CD4-positive, alpha-beta T cell (primary cell): ENCODE data around the gene TRPC4AP. TPM values are rescaled to one million over a fixed set of nuclear protein-coding genes. Genes with fewer than 3 reads are reported as not detected.

Experiments
- ATAC-seq: fragments of 200-7000 bp; cut with Tn5 transposase; one replicate; pipeline ENCODE4 v1.10.0; 2022; ENCODE audit warnings: mild to moderate bottlenecking; ENCODE audit not compliant: poor library complexity
- CTCF ChIA-PET: fragments of 350-600 bp; sonication (Branson Sonifier 250); formaldehyde crosslinking; loops from one replicate; lab custom pipeline; 2021; ENCODE audit warnings: antibody characterized with exemption, inconsistent platforms; lab: Charles Lee
- POLR2A ChIA-PET: fragments of 350-600 bp; sonication (Branson Sonifier 250); formaldehyde crosslinking; loops from one replicate; lab custom pipeline; 2021; ENCODE audit warnings: antibody characterized with exemption, inconsistent platforms; lab: Charles Lee
- DNase-seq, 14 experiments: peaks; one replicate each; pipeline ENCODE4 v3.0.0-alpha.2; 2013 to 2020; ENCODE audit warnings: mixed read lengths in 2 of 14
- H3K27ac ChIP-seq, 2 donors: one replicate each; pipeline versions ENCODE4 v1.5.1 to v1.7.0; 2013; ENCODE audit warnings: low read length in 2 of 2, low read depth in 1 of 2, mild to moderate bottlenecking in 1 of 2
- H3K27me3 ChIP-seq, 2 experiments: 1 replicate in 1 of 2; 2 replicates in 1 of 2; pipeline versions ENCODE4 v1.6.1 to v1.7.0; 2013; ENCODE audit warnings: low read length in 2 of 2, control low read depth in 1 of 2, mild to moderate bottlenecking in 1 of 2, moderate library complexity in 1 of 2; ENCODE audit not compliant: insufficient read depth in 2 of 2, control insufficient read depth in 1 of 2
- H3K36me3 ChIP-seq: one replicate; pipeline ENCODE4 v1.6.1; 2013; ENCODE audit warnings: low read length, control low read depth; ENCODE audit not compliant: insufficient read depth
- H3K4me1 ChIP-seq: one replicate; pipeline ENCODE4 v1.6.1; 2013; ENCODE audit warnings: low read length, control low read depth; ENCODE audit not compliant: insufficient read depth
- H3K4me3 ChIP-seq: one replicate; pipeline ENCODE4 v1.5.1; 2013; ENCODE audit warnings: mild to moderate bottlenecking, low read length, moderate library complexity
- H3K9me3 ChIP-seq, 2 experiments: 1 replicate in 1 of 2; 2 replicates in 1 of 2; pipeline versions ENCODE4 v1.6.1 to v1.7.0; 2013; ENCODE audit warnings: low read length in 2 of 2, mild to moderate bottlenecking in 2 of 2, control low read depth in 1 of 2, moderate library complexity in 1 of 2; ENCODE audit not compliant: control insufficient read depth in 1 of 2, insufficient read depth in 1 of 2
- H3K27ac Mint-ChIP-seq: one replicate; pipeline ENCODE4 v1.8.0; 2020; ENCODE audit warnings: mixed read lengths
- H3K27me3 Mint-ChIP-seq: one replicate; pipeline ENCODE4 v1.8.0; 2021; ENCODE audit warnings: mixed read lengths
- H3K36me3 Mint-ChIP-seq: one replicate; pipeline ENCODE4 v1.8.0; 2021; ENCODE audit warnings: low read depth, mixed read lengths
- H3K4me1 Mint-ChIP-seq: one replicate; pipeline ENCODE4 v1.8.0; 2021; ENCODE audit warnings: low read depth, mixed read lengths
- H3K4me3 Mint-ChIP-seq: one replicate; pipeline ENCODE4 v1.8.0; 2020; ENCODE audit warnings: mild to moderate bottlenecking, mixed read lengths
- H3K9me3 Mint-ChIP-seq: one replicate; pipeline ENCODE4 v1.8.0; 2020; ENCODE audit warnings: mixed read lengths
- intact Hi-C, 2 experiments: fragments of 100-400 bp; cut with DNase I in 1 of 2; cut with micrococcal nuclease in 1 of 2; formaldehyde crosslinking; loops; one replicate each; pipeline versions ENCODE4 v1.15.1 to v1.9.0; 2023 to 2025; cut with DNase I, micrococcal nuclease
- total RNA-seq, 174 experiments: library from RNA in 2 of 174; stranded (reverse) in 2 of 174; gene quantifications; one replicate each; pipeline ENCODE4 v1.2.3 and lab custom pipeline; 2021 to 2026
- TF ChIP-seq, protein P1 (sequence below): fragments of 200-600 bp; IDR thresholded peaks from one replicate; pipeline ENCODE4 v1.8.0; 2022; ENCODE audit warnings: antibody characterized with exemption, mild to moderate bottlenecking

TRPC4AP gene
- total RNA-seq, 2 experiments from 2014 or later, result 56.3 to 60.6 TPM

DNA sequence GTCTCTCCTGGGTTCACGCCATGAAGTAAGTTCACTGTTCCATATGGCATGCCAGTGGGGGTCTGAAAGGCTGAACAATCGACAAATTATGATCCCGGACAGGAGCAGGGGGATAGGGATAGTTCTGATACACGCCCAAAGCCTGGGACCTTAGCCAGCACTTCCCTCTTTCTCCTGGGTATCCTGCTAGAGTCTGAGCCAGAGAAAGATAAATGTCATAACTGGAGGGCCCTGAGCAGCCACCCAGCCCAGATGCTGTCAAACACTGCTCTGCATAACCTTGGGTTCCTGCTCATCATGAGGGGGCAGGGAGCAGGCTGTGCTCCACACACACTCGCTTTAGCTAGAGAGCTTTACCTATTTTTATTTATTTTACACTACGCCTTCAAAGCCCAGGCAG, 42.3 kb upstream of the TRPC4AP start:
- H3K4me3 ChIP-seq, result no peak overlapping the region
- Mint-ChIP-seq H3K27me3 (no peaks in the 10 kb centered on the region), H3K4me1 (no peaks in the 10 kb centered on the region), H3K36me3 (peaks cover 85% of the 10 kb centered on the region), H3K9me3 (no peaks in the 10 kb centered on the region), H3K27ac (no peak overlapping the region), H3K4me3 (no peak overlapping the region)
- CTCF ChIA-PET, result no interaction called here
- no peaks in the 10 kb centered on the region for H3K27me3 ChIP-seq
- no peak for DNase-seq
- POLR2A ChIA-PET, result no interaction called here
- H3K9me3 ChIP-seq, result no peaks in the 10 kb centered on the region
- no peak for ATAC-seq
- peaks cover 91% of the 10 kb centered on the region for H3K36me3 ChIP-seq
- no peaks in the 10 kb centered on the region for H3K4me1 ChIP-seq
- intact Hi-C loops, result no loop called here
- H3K27ac ChIP-seq, result no peak overlapping the region
- TF ChIP-seq, protein P1, sequence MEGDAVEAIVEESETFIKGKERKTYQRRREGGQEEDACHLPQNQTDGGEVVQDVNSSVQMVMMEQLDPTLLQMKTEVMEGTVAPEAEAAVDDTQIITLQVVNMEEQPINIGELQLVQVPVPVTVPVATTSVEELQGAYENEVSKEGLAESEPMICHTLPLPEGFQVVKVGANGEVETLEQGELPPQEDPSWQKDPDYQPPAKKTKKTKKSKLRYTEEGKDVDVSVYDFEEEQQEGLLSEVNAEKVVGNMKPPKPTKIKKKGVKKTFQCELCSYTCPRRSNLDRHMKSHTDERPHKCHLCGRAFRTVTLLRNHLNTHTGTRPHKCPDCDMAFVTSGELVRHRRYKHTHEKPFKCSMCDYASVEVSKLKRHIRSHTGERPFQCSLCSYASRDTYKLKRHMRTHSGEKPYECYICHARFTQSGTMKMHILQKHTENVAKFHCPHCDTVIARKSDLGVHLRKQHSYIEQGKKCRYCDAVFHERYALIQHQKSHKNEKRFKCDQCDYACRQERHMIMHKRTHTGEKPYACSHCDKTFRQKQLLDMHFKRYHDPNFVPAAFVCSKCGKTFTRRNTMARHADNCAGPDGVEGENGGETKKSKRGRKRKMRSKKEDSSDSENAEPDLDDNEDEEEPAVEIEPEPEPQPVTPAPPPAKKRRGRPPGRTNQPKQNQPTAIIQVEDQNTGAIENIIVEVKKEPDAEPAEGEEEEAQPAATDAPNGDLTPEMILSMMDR, result no peak

GRCh38 chr20:35134472-35134871, 41.9 kb upstream of the TRPC4AP start:
- POLR2A ChIA-PET, result no interaction called here
- CTCF ChIA-PET, result interaction anchor here (1.0 kb wide), 1 partner anchor 11 kb away, joined by 5 read pairs; no protein-coding TSS in a partner anchor

GRCh38 chr20:35133735-35134134, 41.1 kb upstream of the TRPC4AP start:
- H3K9me3 ChIP-seq, result no peaks in the 10 kb centered on the region
- ChIA-PET POLR2A (no interaction called here), CTCF (interaction anchor here (1.0 kb wide), 1 partner anchor 11 kb away, joined by 5 read pairs; no protein-coding TSS in a partner anchor)
- H3K4me1 Mint-ChIP-seq, result no peaks in the 10 kb centered on the region
- TF ChIP-seq, protein P1, result no peak
- peaks cover 89% of the 10 kb centered on the region for H3K36me3 ChIP-seq
- intact Hi-C loops, result no loop called here
- ATAC-seq (no peak), DNase-seq (no peak)
- H3K27ac ChIP-seq, result no peak overlapping the region
- no peak overlapping the region for H3K27ac Mint-ChIP-seq
- no peak overlapping the region for H3K4me3 Mint-ChIP-seq
- no peaks in the 10 kb centered on the region for H3K4me1 ChIP-seq
- no peaks in the 10 kb centered on the region for H3K27me3 ChIP-seq
- H3K4me3 ChIP-seq, result no peak overlapping the region
- no peaks in the 10 kb centered on the region for H3K9me3 Mint-ChIP-seq
- H3K27me3 Mint-ChIP-seq, result no peaks in the 10 kb centered on the region
- peaks cover 82% of the 10 kb centered on the region for H3K36me3 Mint-ChIP-seq

More at GRCh38 chr20:35134472-35134871, 41.9 kb upstream of the TRPC4AP start:
- Histone ChIP-seq H3K27ac (no peak overlapping the region), H3K4me1 (no peaks in the 10 kb centered on the region), H3K4me3 (no peak overlapping the region), H3K27me3 (no peaks in the 10 kb centered on the region), H3K36me3 (peaks cover 91% of the 10 kb centered on the region), H3K9me3 (no peaks in the 10 kb centered on the region)
- ATAC-seq (no peak), DNase-seq (no peak)
- Mint-ChIP-seq H3K27me3 (no peaks in the 10 kb centered on the region), H3K4me1 (no peaks in the 10 kb centered on the region), H3K9me3 (no peaks in the 10 kb centered on the region), H3K36me3 (peaks cover 84% of the 10 kb centered on the region), H3K4me3 (no peak overlapping the region), H3K27ac (no peak overlapping the region)
- TF ChIP-seq, protein P1, result no peak
- intact Hi-C loops, result no loop called here
